IMR-90 (cell line): ENCODE results near the gene RIPOR2.

Experiments
- BHLHE40 ChIP-seq: fragments of 150-350 bp; IDR thresholded peaks from 2 replicates; pipeline ENCODE4 v1.6.1; 2016; ENCODE audit warnings: mild to moderate bottlenecking, low read depth, low read length
- CTCF ChIP-seq: conservative IDR thresholded peaks from 2 replicates; pipeline ENCODE4 v1.5.1; 2012; ENCODE audit warnings: mild to moderate bottlenecking, low read depth, low read length, improper control_type of control experiment
- ELK1 ChIP-seq: fragments of 150-350 bp; IDR thresholded peaks from 2 replicates; pipeline ENCODE4 v1.6.1; 2016; ENCODE audit warnings: low read depth, mild to moderate bottlenecking, low read length, moderate library complexity, borderline replicate concordance
- FOS ChIP-seq: fragments of 150-350 bp; IDR thresholded peaks from 2 replicates; pipeline ENCODE4 v1.6.1; 2016; ENCODE audit warnings: low read depth, low read length
- POLR2A ChIP-seq: IDR thresholded peaks from 2 replicates; pipeline ENCODE4 v1.6.1; 2012; ENCODE audit warnings: mild to moderate bottlenecking, low read depth, low read length
- RAD21 ChIP-seq: IDR thresholded peaks from 2 replicates; pipeline ENCODE4 v1.6.1; 2012; ENCODE audit warnings: low read length, improper control_type of control experiment
- RFX5 ChIP-seq: IDR thresholded peaks from 2 replicates; pipeline ENCODE4 v1.8.0; 2012; ENCODE audit warnings: low read depth, mild to moderate bottlenecking, low read length, moderate library complexity
- SMC3 ChIP-seq: fragments of 150-350 bp; IDR thresholded peaks from 2 replicates; pipeline ENCODE4 v1.6.1; 2016; ENCODE audit warnings: low read depth, mild to moderate bottlenecking, antibody characterized with exemption, low read length, moderate library complexity
- USF2 ChIP-seq: fragments of 150-350 bp; IDR thresholded peaks from 2 replicates; pipeline ENCODE4 v1.6.1; 2017; ENCODE audit warnings: mild to moderate bottlenecking, antibody characterized with exemption, low read length, low read depth

GRCh38 chr6:24824142-24824938 is 111.4 kb downstream of the RIPOR2 start:
- TF ChIP-seq RAD21 (no peak), USF2 (no peak), RFX5 (no peak), CTCF (no peak), POLR2A (no peak), FOS (no peak), BHLHE40 (no peak), ELK1 (no peak), SMC3 (no peak)
